ENCODE data around the gene SDK1. TPM values are rescaled to one million over a fixed set of nuclear protein-coding genes. Genes with fewer than 3 reads are reported as not detected.

Gene SDK1
- total and polyA plus RNA-seq, 7 donors: 0.31 to 2.4 (median 1.3) TPM

DNA sequence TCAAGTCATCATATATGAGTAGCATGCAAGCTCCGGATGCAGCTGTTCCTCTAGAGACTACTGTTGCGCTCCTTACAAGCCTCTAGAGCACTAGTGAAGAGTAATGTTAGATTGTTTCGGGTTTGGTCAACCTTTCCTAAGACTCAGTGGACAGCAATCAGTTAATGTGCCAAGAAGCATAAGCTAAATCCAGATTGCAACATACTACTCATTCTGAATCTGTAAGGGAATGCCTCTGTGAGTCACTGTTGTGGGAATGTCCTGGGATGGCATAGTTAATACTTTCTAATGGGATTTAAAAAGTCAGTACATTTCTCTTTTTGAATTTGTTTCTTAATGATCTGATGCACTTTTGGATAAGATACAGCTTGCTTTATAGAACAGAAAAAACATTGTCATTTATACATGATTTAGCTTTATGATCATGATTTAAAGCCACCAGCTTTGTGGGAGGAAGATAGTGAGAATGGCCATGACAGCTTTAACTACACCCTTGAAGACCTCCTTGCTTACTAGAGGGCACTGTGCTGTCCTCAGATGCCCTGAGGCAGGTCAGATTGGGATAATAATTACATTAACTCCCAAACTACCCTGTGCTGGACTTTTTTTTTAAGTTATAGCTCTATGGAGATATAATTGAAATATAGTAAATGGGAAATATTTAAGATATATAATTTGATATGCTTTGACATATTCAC, 138.4 kb downstream of the SDK1 start:
- peak; percentile 50 to 74 (median 53) for ATAC-seq
- peaks cover 0 to 2% (median 0%) of the 10 kb centered on the region in 3 donors for H3K27me3 ChIP-seq (ENCODE audit: insufficient read depth in 3 of 3, low read length in 2 of 3)
- intact Hi-C loops (cut with DNase I): no loop called here
- no peaks in the 10 kb centered on the region for H3K9me3 ChIP-seq
- H3K4me1 ChIP-seq: no peaks in the 10 kb centered on the region
- no peak overlapping the region for H3K27ac ChIP-seq
- no peak for DNase-seq
- H3K4me3 ChIP-seq: no peak overlapping the region
- TF ChIP-seq, protein P1, sequence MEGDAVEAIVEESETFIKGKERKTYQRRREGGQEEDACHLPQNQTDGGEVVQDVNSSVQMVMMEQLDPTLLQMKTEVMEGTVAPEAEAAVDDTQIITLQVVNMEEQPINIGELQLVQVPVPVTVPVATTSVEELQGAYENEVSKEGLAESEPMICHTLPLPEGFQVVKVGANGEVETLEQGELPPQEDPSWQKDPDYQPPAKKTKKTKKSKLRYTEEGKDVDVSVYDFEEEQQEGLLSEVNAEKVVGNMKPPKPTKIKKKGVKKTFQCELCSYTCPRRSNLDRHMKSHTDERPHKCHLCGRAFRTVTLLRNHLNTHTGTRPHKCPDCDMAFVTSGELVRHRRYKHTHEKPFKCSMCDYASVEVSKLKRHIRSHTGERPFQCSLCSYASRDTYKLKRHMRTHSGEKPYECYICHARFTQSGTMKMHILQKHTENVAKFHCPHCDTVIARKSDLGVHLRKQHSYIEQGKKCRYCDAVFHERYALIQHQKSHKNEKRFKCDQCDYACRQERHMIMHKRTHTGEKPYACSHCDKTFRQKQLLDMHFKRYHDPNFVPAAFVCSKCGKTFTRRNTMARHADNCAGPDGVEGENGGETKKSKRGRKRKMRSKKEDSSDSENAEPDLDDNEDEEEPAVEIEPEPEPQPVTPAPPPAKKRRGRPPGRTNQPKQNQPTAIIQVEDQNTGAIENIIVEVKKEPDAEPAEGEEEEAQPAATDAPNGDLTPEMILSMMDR (IDR thresholded peaks at IDR 0.05): no peak
- H3K36me3 ChIP-seq (ENCODE audit: insufficient read depth in 1 of 2, low read depth in 1 of 2): no peaks in the 10 kb centered on the region
- WGBS, 3 donors: 44 to 54% (median 45%) methylated on average over 3 of the region's 3 CpGs

DNA sequence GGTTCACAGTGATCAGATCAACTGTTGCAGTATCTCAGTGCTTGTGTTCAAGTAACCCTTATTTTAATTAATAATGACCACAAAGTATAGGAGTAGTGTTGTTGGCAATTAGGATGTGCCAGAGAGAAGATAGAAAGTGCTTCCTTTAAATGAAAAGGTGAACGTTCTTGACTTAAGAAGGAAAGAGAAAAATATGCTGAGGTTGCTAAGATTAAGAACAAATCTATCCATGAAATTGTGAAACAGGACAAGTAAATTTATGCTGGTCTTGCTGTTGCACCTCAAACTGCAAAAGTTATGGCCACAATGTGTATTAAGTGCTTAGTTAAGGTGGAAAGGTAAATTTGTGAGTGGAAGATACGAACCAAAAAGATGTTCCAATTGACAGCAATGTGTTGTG, 139.5 kb downstream of the SDK1 start:
- H3K27ac ChIP-seq: no peak overlapping the region
- no peak overlapping the region for H3K4me3 ChIP-seq
- TF ChIP-seq, protein P1 (IDR thresholded peaks at IDR 0.05): no peak
- H3K4me1 ChIP-seq: no peaks in the 10 kb centered on the region
- DNase-seq (no peak), ATAC-seq (no peak)
- no peaks in the 10 kb centered on the region for H3K9me3 ChIP-seq
- intact Hi-C loops (cut with DNase I): no loop called here
- peaks cover 0 to 2% (median 0%) of the 10 kb centered on the region in 3 donors for H3K27me3 ChIP-seq (ENCODE audit: insufficient read depth in 3 of 3, low read length in 2 of 3)
- 54 to 59% (median 55%) methylated on average over 2 of the region's 2 CpGs for WGBS, 3 donors
- no peaks in the 10 kb centered on the region for H3K36me3 ChIP-seq (ENCODE audit: insufficient read depth in 1 of 2, low read depth in 1 of 2)

DNA sequence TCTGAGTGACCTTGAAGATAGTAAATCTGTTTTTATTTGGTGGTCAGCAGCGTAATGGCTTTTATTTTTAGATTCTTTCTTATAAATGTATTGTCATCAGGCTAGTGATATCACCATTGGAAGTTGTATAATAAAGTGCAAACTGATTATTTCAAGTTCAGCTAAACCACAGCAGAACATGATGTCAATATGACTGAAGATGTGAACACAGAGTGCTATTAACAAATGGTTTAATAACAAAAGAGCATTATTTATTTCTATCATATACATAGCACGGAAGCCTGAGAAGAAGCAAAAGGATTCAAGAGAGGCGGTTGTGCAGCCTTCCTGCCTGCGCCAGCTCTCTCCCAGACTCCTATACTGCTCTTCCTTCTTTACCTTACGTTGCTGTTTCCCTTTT, 142.7 kb downstream of the SDK1 start:
- DNase-seq (no peak), ATAC-seq (no peak)
- no peaks in the 10 kb centered on the region for H3K4me1 ChIP-seq
- H3K4me3 ChIP-seq: no peak overlapping the region
- 89 to 90% (median 89%) methylated on average over 5 of the region's 5 CpGs for WGBS, 3 donors
- TF ChIP-seq, protein P1 (IDR thresholded peaks at IDR 0.05): no peak
- H3K36me3 ChIP-seq (ENCODE audit: insufficient read depth in 1 of 2, low read depth in 1 of 2): no peaks in the 10 kb centered on the region
- H3K27me3 ChIP-seq (ENCODE audit: insufficient read depth in 3 of 3, low read length in 2 of 3): peaks cover 0 to 2% (median 0%) of the 10 kb centered on the region in 3 donors
- intact Hi-C loops (cut with DNase I): no loop called here
- no peaks in the 10 kb centered on the region for H3K9me3 ChIP-seq
- H3K27ac ChIP-seq: no peak overlapping the region

DNA sequence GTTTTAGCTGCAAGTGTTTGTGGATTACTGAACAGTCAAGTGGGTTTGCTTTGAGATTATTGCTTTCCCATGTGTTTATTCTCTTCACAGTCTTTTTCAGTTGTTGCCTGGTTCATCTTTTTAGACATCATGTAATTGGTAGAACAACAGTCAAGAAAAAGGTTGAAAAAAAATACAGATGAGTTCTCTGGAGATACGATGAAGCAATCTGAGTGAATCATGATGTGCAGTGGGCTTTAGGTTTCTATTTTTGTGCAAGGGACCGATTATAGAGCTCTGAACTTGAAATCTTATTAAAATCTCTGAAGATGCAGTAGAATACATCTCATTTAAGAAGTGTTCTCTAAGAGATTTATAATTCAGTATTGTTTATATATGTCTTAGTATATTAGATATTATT, 145.7 kb downstream of the SDK1 start:
- no peak overlapping the region for H3K4me3 ChIP-seq
- no peaks in the 10 kb centered on the region for H3K4me1 ChIP-seq
- intact Hi-C loops (cut with DNase I): no loop called here
- H3K27ac ChIP-seq: no peak overlapping the region
- H3K9me3 ChIP-seq: no peaks in the 10 kb centered on the region
- no peak for ATAC-seq
- 77 to 83% (median 80%) methylated on average over 2 of the region's 2 CpGs for WGBS, 3 donors
- H3K27me3 ChIP-seq (ENCODE audit: insufficient read depth in 3 of 3, low read length in 2 of 3): peaks cover 0 to 9% (median 0%) of the 10 kb centered on the region in 3 donors
- H3K36me3 ChIP-seq (ENCODE audit: insufficient read depth in 1 of 2, low read depth in 1 of 2): no peaks in the 10 kb centered on the region
- no peak for DNase-seq
- TF ChIP-seq, protein P1 (IDR thresholded peaks at IDR 0.05): no peak

DNA sequence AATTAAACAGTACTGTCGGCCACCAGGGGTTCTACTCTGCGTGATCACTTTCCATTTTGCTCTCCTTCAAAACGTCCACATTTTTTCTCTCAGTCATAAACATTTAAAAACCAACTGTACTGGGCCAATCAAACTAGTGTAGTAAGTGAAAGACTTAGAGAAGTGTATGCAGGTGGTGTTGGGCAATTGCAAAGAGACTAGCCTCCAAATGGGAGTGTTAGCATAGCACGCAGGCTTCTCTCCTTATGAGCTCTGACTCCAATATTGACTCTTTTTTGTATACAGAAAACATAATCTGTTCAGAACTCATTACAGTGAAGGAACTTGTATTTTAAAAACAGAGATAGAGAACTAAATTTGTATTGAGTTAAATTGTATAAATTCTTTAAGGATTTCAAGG, 150.6 kb downstream of the SDK1 start:
- H3K27ac ChIP-seq: no peak overlapping the region
- intact Hi-C loops (cut with DNase I): no loop called here
- no peaks in the 10 kb centered on the region for H3K9me3 ChIP-seq
- no peaks in the 10 kb centered on the region for H3K36me3 ChIP-seq (ENCODE audit: insufficient read depth in 1 of 2, low read depth in 1 of 2)
- no peak for ATAC-seq
- peaks cover 0 to 6% (median 0%) of the 10 kb centered on the region in 3 donors for H3K27me3 ChIP-seq (ENCODE audit: insufficient read depth in 3 of 3, low read length in 2 of 3)
- WGBS, 3 donors: 78 to 83% (median 80%) methylated on average over 4 of the region's 4 CpGs
- DNase-seq: no peak
- TF ChIP-seq, protein P1 (IDR thresholded peaks at IDR 0.05): no peak
- H3K4me3 ChIP-seq: no peak overlapping the region
- H3K4me1 ChIP-seq: no peaks in the 10 kb centered on the region

Data from psoas muscle (tissue), 8 donors.